Measurements from ENCODE around the gene TRAF4. TPM values are rescaled to one million over a fixed set of nuclear protein-coding genes. Genes with fewer than 3 reads are reported as not detected.
"Not testable (repeated sequence)": the region's sequence is repeated elsewhere in the genome, so short reads cannot be mapped to it uniquely, and the experiment has no call there.

TRAF4 gene
- total RNA-seq, 1 donor: 47.0 TPM

- H3K27me3 ChIP-seq (ENCODE audit: insufficient read depth, low read length): no peaks in the 10 kb centered on the region
- no peak for TF ChIP-seq CTCF (IDR thresholded peaks at IDR 0.05; ENCODE audit: extremely low read depth, low read depth, low read length)
- H3K79me2 ChIP-seq (ENCODE audit: insufficient read depth, low read length): peaks cover 52% of the 10 kb centered on the region
- no peak overlapping the region for H3K4me2 ChIP-seq (ENCODE audit: insufficient read depth, low read length)
- H3K9me3 ChIP-seq (ENCODE audit: low read depth, low read length): no peaks in the 10 kb centered on the region
- no peak for DNase-seq (ENCODE audit: insufficient read length, low spot score, missing footprints)
- H2AFZ ChIP-seq (ENCODE audit: low read length): no peak overlapping the region
- peaks cover 15% of the 10 kb centered on the region for H4K20me1 ChIP-seq (ENCODE audit: insufficient read depth, low read length)
- H3K4me3 ChIP-seq (ENCODE audit: insufficient read depth, low read length): no peak overlapping the region
- no peak overlapping the region for H3K27ac ChIP-seq (ENCODE audit: low read depth, low read length)
- H3K4me1 ChIP-seq (ENCODE audit: insufficient read depth, low read length): no peaks in the 10 kb centered on the region
- no peaks in the 10 kb centered on the region for H3K36me3 ChIP-seq (ENCODE audit: insufficient read depth, low read length)
These were observed 39.4 kb downstream of the TRAF4 start for GRCh38 chr17:28783161-28783560.

GRCh38 chr17:28788100-28788499 lies 44.3 kb downstream of the TRAF4 start:
- Histone ChIP-seq H3K27me3 (ENCODE audit: insufficient read depth, low read length) (no peaks in the 10 kb centered on the region), H3K4me2 (ENCODE audit: insufficient read depth, low read length) (no peak overlapping the region), H3K79me2 (ENCODE audit: insufficient read depth, low read length) (peaks cover 53% of the 10 kb centered on the region), H2AFZ (ENCODE audit: low read length) (no peak overlapping the region), H3K4me3 (ENCODE audit: insufficient read depth, low read length) (no peak overlapping the region), H3K4me1 (ENCODE audit: insufficient read depth, low read length) (no peaks in the 10 kb centered on the region), H4K20me1 (ENCODE audit: insufficient read depth, low read length) (peaks cover 18% of the 10 kb centered on the region), H3K9me3 (ENCODE audit: low read depth, low read length) (no peaks in the 10 kb centered on the region), H3K27ac (ENCODE audit: low read depth, low read length) (no peak overlapping the region), H3K36me3 (ENCODE audit: insufficient read depth, low read length) (no peaks in the 10 kb centered on the region)
- no peak for TF ChIP-seq CTCF (IDR thresholded peaks at IDR 0.05; ENCODE audit: extremely low read depth, low read depth, low read length)
- no peak for DNase-seq (ENCODE audit: insufficient read length, low spot score, missing footprints)

GRCh38 chr17:28792877-28793661 lies 49.3 kb downstream of the TRAF4 start:
- Histone ChIP-seq H4K20me1 (ENCODE audit: insufficient read depth, low read length) (peaks cover 34% of the 10 kb centered on the region), H2AFZ (ENCODE audit: low read length) (no peak overlapping the region), H3K4me2 (ENCODE audit: insufficient read depth, low read length) (no peak overlapping the region), H3K27ac (ENCODE audit: low read depth, low read length) (no peak overlapping the region), H3K36me3 (ENCODE audit: insufficient read depth, low read length) (no peaks in the 10 kb centered on the region), H3K4me3 (ENCODE audit: insufficient read depth, low read length) (no peak overlapping the region), H3K4me1 (ENCODE audit: insufficient read depth, low read length) (no peaks in the 10 kb centered on the region), H3K27me3 (ENCODE audit: insufficient read depth, low read length) (no peaks in the 10 kb centered on the region), H3K9me3 (ENCODE audit: low read depth, low read length) (no peaks in the 10 kb centered on the region), H3K79me2 (ENCODE audit: insufficient read depth, low read length) (peaks cover 82% of the 10 kb centered on the region)
- TF ChIP-seq CTCF (IDR thresholded peaks at IDR 0.05; ENCODE audit: extremely low read depth, low read depth, low read length): no peak
- DNase-seq (ENCODE audit: insufficient read length, low spot score, missing footprints): peak; percentile 46

- H3K36me3 ChIP-seq (ENCODE audit: insufficient read depth, low read length); H3K27ac ChIP-seq (ENCODE audit: low read depth, low read length); H3K9me3 ChIP-seq (ENCODE audit: low read depth, low read length); H2AFZ ChIP-seq (ENCODE audit: low read length); H3K4me2 ChIP-seq (ENCODE audit: insufficient read depth, low read length); H3K27me3 ChIP-seq (ENCODE audit: insufficient read depth, low read length); H3K4me3 ChIP-seq (ENCODE audit: insufficient read depth, low read length); H3K4me1 ChIP-seq (ENCODE audit: insufficient read depth, low read length); DNase-seq (ENCODE audit: insufficient read length, low spot score, missing footprints): not testable (repeated sequence)
- peaks cover 27% of the 10 kb centered on the region for H4K20me1 ChIP-seq (ENCODE audit: insufficient read depth, low read length)
- peaks cover 84% of the 10 kb centered on the region for H3K79me2 ChIP-seq (ENCODE audit: insufficient read depth, low read length)
These were observed 51.1 kb downstream of the TRAF4 start for GRCh38 chr17:28794846-28795441.
